Cardiac fibroblast (primary cell): Measurements from ENCODE around the gene C10orf53.

Source experiments
- DNase-seq, 2 donors: peaks; one replicate each; pipeline versions ENCODE4 v3.0.0 to v3.0.0-alpha.2; 2010; ENCODE audit warnings: low read depth in 2 of 2
- H3K4me3 ChIP-seq, 2 donors: replicated peaks in 1 of 2; 1 replicate in 1 of 2; 2 replicates in 1 of 2; pipeline ENCODE4 v1.5.1; 2011; ENCODE audit warnings: low read depth in 2 of 2, low read length in 2 of 2, mild to moderate bottlenecking in 2 of 2, moderate library complexity in 1 of 2
- TF ChIP-seq, protein P1 (sequence below): IDR thresholded peaks from one replicate; pipeline ENCODE4 v1.5.1; 2011; ENCODE audit warnings: low read depth, mild to moderate bottlenecking, low read length, inconsistent platforms

The C10orf53 gene, protein sequence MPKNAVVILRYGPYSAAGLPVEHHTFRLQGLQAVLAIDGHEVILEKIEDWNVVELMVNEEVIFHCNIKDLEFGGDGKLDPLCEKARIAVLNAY

DNA sequence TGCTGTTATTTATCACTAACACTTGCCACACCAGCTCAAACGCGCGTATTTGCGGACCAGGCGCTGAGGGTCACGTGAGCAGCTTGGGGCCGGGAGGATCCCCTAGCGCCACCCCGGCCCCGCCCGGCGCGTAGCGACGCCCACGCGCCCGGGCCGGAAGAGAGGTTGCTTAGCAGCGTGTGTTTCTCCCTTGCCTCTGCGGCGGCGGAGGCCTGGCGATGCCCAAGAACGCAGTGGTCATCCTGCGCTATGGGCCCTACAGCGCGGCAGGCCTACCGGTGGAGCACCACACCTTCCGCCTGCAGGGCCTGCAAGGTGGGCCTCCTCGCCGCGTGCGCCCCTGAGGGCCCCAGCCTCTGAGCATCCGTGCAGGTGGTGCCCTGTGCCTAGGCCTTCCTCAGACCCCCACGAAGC, at the start of gene C10orf53:
Gene C10orf53, plus strand, starts transcription at position 172 of the 414 bp plus-strand sequence. Its CDS starts 47 bp downstream, at position 219.
- peak; percentile 41 to 73 for DNase-seq
- peak within 1 kb of the TSS; percentile 12 to 17 for H3K4me3 ChIP-seq
- TF ChIP-seq, protein P1, sequence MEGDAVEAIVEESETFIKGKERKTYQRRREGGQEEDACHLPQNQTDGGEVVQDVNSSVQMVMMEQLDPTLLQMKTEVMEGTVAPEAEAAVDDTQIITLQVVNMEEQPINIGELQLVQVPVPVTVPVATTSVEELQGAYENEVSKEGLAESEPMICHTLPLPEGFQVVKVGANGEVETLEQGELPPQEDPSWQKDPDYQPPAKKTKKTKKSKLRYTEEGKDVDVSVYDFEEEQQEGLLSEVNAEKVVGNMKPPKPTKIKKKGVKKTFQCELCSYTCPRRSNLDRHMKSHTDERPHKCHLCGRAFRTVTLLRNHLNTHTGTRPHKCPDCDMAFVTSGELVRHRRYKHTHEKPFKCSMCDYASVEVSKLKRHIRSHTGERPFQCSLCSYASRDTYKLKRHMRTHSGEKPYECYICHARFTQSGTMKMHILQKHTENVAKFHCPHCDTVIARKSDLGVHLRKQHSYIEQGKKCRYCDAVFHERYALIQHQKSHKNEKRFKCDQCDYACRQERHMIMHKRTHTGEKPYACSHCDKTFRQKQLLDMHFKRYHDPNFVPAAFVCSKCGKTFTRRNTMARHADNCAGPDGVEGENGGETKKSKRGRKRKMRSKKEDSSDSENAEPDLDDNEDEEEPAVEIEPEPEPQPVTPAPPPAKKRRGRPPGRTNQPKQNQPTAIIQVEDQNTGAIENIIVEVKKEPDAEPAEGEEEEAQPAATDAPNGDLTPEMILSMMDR = no peak

DNA sequence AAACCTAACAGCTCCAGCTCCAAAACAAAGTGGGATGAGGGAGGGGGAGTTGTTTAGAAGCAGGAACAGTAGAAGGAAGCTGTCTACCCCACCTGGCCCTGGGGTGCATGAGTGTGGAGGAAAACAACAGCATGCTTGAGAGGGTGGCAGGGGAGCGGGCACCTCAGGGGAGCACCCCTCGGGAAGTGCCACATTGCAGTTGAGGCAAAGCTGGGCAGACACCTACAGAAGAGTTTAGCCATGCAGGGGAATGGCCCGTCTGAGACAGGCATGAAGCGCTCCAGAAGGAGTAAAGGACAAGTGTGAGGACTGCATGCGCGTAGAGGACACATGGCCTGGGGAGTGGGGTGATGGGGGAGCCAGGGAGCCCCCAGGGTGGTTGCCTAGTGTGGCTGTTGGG, 47.5 kb upstream of the C10orf53 start:
- no peak for DNase-seq
- TF ChIP-seq, protein P1 = no peak
- H3K4me3 ChIP-seq = no peak overlapping the region

DNA sequence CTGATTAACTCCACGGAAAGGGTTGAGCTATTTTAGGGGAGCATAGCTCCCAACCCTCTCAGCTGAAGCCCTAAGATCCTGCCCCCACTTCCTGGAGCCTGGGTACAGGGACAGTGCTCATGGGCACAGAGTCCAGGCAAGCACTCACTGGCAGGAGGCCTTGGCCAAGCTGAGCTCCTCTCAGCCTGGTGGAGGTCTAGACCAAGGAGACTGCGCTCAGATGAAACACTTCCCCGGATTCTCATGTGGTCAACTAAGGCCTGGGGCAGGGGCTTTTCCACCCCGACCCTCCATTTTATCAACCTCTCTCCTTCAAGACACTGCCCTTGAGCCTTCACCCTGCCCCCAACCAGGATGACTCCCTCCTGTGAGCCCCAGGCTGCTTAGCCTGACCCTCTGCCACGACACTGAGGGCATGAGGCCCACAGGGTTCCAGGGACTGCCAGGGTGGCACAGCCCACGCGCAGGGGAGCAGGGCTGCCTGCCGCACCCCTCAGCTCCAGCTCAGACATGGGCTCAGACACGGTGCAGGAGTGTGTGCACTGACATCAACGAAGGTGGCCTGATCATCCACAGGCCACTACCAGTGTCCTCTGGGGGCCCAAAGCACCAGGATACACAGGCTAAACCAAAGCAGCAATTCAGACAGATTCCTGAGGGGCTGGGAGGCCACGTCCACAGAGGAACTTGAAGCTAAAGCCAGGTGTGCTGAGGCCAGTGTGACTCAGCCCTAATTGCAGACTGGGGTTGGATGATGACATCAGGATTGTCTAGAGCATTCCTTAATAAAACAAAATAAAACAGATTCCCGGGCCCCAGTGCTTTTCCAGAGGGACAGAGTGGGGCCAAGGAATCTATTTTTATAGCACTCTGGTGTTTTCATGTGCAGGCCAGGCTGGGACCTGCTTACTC, 46.8 kb upstream of the C10orf53 start:
- DNase-seq = peak in 1 of 2 donors; percentile 42
- no peak overlapping the region for H3K4me3 ChIP-seq
- TF ChIP-seq, protein P1 = no peak

DNA sequence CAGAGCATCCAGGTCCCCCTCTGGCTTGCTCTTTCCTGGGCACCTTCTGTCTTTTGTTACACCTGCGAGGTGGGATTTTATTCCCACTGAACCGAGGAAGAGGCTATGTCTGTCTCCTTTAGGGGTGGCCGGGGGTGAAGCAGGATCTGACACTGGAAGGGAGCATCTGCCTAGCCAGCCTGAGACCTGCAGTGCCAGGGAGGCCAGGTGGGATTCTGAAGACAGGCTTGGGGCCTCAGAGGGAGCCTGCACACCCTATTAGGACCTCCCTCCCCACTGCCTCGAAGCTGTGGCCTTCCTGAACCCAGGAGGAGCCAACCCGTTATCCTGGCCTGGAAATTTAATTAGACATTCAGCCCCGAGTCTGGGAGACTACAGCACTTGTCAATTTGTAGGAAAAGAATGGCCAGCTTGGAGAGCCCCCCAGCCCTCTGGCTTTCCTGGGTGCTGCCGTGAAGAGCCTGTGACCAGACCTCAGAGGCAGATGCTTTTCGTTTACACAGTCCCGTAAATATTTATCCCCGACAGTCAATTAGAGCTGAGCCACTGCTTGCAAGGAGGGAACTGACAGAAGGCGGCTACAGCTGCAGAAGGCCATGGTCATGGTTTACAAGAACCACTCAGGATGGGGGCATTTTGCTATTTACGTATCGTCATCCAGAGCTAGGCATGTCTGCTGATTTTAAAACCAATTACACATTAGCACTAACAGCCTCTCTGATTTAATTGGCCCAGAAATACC, 46.0 kb upstream of the C10orf53 start:
- TF ChIP-seq, protein P1 = no peak

DNA sequence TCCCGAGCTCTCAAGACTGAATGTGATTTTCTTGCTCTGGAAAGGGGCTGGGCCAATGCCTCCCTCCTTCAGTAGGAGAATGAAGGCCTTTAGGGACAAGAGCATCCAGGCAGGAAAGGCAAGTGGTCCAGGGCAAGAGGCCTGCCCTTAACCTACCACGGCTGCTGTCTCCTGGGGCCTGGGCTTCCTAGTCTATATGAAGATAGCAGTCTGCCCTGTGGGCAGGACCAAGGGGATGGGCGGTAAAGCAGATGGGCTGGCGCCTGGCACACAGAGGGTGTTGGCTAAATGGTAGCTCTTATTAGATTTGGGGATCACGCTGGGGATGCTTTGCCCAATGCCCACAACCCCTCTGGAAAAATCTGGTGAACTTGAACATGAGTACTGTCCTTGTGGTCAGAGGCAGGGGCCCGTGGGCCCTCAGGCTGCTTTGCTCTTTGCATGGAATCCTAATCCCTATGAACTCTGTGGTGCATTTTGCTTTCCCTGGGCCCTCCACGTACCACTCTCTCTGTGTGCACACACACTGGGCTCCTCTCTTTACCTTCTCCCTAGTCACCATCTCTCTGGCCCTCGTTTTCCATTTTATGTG, 45.3 kb upstream of the C10orf53 start:
- DNase-seq = no peak
- H3K4me3 ChIP-seq = no peak overlapping the region
- TF ChIP-seq, protein P1 = no peak

More for the DNA sequence above, 46.0 kb upstream of the C10orf53 start:
- DNase-seq = no peak
- no peak overlapping the region for H3K4me3 ChIP-seq

DNA sequence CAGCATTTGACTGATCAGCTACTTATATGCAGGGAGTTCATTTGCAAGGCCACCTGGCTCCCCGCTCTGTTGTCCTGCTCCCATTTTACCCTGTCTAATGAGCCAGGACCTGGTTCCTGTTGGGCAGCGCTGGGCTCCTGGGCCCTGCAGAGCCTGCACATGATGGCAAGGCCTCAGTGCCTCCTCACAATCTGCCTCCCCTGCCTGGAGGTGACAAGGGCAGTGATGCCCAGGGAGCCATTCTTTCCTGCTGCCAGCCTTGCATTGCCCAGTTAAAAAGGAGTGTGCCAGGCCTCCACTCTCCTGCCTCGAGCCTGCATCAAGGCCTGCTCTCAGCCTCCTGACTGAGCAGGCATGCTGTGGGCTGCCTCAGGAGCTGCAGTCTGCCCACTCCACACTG, 37.1 kb upstream of the C10orf53 start:
- DNase-seq = no peak
- TF ChIP-seq, protein P1 = no peak
- H3K4me3 ChIP-seq = no peak overlapping the region
